Esophagus muscularis mucosa (tissue), 4 donors: ENCODE results near the gene GPT2. TPM values are rescaled to one million over a fixed set of nuclear protein-coding genes. Genes with fewer than 3 reads are reported as not detected.
"Not testable (repeated sequence)": the region's sequence is repeated elsewhere in the genome, so short reads cannot be mapped to it uniquely, and the experiment has no call there.

Source experiments
- DNase-seq: peaks from one replicate; pipeline ENCODE4 v3.0.0-alpha.2; 2017; ENCODE audit errors: extremely low spot score
- H3K27ac ChIP-seq, 4 donors: fragments of 200-600 bp; sonication (generic); replicated peaks in 1 of 4; 1 replicate in 3 of 4; 2 replicates in 1 of 4; pipeline ENCODE4 v1.5.1; 2016 to 2019; ENCODE audit warnings: mild to moderate bottlenecking in 1 of 4
- H3K27me3 ChIP-seq, 4 donors: fragments of 200-600 bp; sonication (generic); one replicate each; pipeline versions ENCODE4 v1.5.1 to v1.6.0; 2016 to 2019
- H3K36me3 ChIP-seq, 4 donors: fragments of 200-600 bp; sonication (generic); one replicate each; pipeline ENCODE4 v1.5.1; 2016 to 2019
- H3K4me1 ChIP-seq, 4 donors: fragments of 200-600 bp; sonication (generic); one replicate each; pipeline ENCODE4 v1.5.1; 2016 to 2019
- H3K4me3 ChIP-seq, 4 donors: fragments of 200-600 bp; sonication (generic); 1 replicate in 2 of 4; 2 replicates in 2 of 4; pipeline ENCODE4 v1.5.1; 2016 to 2019; ENCODE audit warnings: mild to moderate bottlenecking in 4 of 4, moderate library complexity in 1 of 4
- H3K9me3 ChIP-seq, 4 donors: fragments of 200-600 bp; sonication (generic); 1 replicate in 3 of 4; 2 replicates in 1 of 4; pipeline ENCODE4 v1.5.1; 2016 to 2019
- EP300 ChIP-seq: sonication (generic); formaldehyde crosslinking; IDR thresholded peaks from one replicate; pipeline ENCODE4 v1.6.1; 2017; ENCODE audit warnings: antibody characterized with exemption
- POLR2A ChIP-seq: fragments of 450-650 bp; IDR thresholded peaks from one replicate; pipeline ENCODE4 v1.6.1; 2017; ENCODE audit warnings: antibody characterized with exemption, moderate library complexity, mild to moderate bottlenecking, low read depth
- POLR2AphosphoS5 ChIP-seq, 2 donors: sonication (generic); formaldehyde crosslinking; IDR thresholded peaks; one replicate each; pipeline ENCODE4 v1.6.1; 2017; ENCODE audit warnings: antibody characterized with exemption in 2 of 2
- WGBS: methylation state at CpG from one replicate; pipeline ENCODE4 v1.1.5; 2018; 5-methylcytosine and 5-hydroxymethylcytosine counted together
- intact Hi-C: fragments of 100-400 bp; cut with DNase I; formaldehyde crosslinking; loops from one replicate; pipeline ENCODE4 v1.15.1; 2023
- total RNA-seq, 4 donors: library from RNA; depleted of rRNA; stranded (reverse); fragments of >200 nt; gene quantifications; one replicate each; pipeline versions ENCODE4 v1.1.0 to v1.2.1, GENCODE V29; 2016
- TF ChIP-seq, protein P1 (sequence below), 3 experiments: fragments of 200-600 bp in 2 of 3; fragments of 450-650 bp in 1 of 3; sonication (generic) in 2 of 3; IDR thresholded peaks; one replicate each; pipeline ENCODE4 v1.5.1; 2017 to 2019; ENCODE audit warnings: antibody characterized with exemption in 3 of 3, mild to moderate bottlenecking in 2 of 3, moderate library complexity in 1 of 3

GPT2 gene
- total RNA-seq, 4 donors from 2014 or later: 2.5 to 5.7 (median 3.6) TPM

- intact Hi-C loops: no loop called here
These were observed 53.4 kb downstream of the GPT2 start for GRCh38 chr16:46937536-46937935.

GRCh38 chr16:46944713-46945112 is 60.6 kb downstream of the GPT2 start:
- intact Hi-C loops: loop anchor here (5.0 kb wide), 1 partner anchor 1213 kb away; the partner anchor contains the start of gene ABCC12
- H3K36me3 ChIP-seq, H3K27me3 ChIP-seq, DNase-seq, H3K27ac ChIP-seq, H3K9me3 ChIP-seq, H3K4me1 ChIP-seq, H3K4me3 ChIP-seq: not testable (repeated sequence)
- 89% methylated on average over 8 of the region's 8 CpGs for whole genome bisulfite sequencing

More at GRCh38 chr16:46937536-46937935, 53.4 kb downstream of the GPT2 start:
- Histone ChIP-seq H3K9me3 (no peaks in the 10 kb centered on the region), H3K27ac (no peak overlapping the region), H3K4me1 (no peaks in the 10 kb centered on the region), H3K4me3 (no peak overlapping the region), H3K36me3 (no peaks in the 10 kb centered on the region), H3K27me3 (no peaks in the 10 kb centered on the region)
- TF ChIP-seq POLR2A (no peak), EP300 (no peak), POLR2AphosphoS5 (IDR thresholded peaks at IDR 0.05) (no peak)
- TF ChIP-seq, protein P1, sequence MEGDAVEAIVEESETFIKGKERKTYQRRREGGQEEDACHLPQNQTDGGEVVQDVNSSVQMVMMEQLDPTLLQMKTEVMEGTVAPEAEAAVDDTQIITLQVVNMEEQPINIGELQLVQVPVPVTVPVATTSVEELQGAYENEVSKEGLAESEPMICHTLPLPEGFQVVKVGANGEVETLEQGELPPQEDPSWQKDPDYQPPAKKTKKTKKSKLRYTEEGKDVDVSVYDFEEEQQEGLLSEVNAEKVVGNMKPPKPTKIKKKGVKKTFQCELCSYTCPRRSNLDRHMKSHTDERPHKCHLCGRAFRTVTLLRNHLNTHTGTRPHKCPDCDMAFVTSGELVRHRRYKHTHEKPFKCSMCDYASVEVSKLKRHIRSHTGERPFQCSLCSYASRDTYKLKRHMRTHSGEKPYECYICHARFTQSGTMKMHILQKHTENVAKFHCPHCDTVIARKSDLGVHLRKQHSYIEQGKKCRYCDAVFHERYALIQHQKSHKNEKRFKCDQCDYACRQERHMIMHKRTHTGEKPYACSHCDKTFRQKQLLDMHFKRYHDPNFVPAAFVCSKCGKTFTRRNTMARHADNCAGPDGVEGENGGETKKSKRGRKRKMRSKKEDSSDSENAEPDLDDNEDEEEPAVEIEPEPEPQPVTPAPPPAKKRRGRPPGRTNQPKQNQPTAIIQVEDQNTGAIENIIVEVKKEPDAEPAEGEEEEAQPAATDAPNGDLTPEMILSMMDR (IDR thresholded peaks at IDR 0.05): no peak
- DNase-seq: no peak

- intact Hi-C loops: loop anchor here (5.0 kb wide), 1 partner anchor 1209 kb away; the partner anchor contains the start of gene ABCC12
- no peak for DNase-seq
- TF ChIP-seq POLR2AphosphoS5 (IDR thresholded peaks at IDR 0.05): no peak
- TF ChIP-seq, protein P1 (IDR thresholded peaks at IDR 0.05): peak; percentile 19 to 40 (median 26)
- 94% methylated on average over 7 of the region's 7 CpGs for WGBS
- Histone ChIP-seq H3K4me1 (no peaks in the 10 kb centered on the region), H3K4me3 (no peak overlapping the region), H3K27me3 (no peaks in the 10 kb centered on the region), H3K27ac (no peak overlapping the region), H3K9me3 (no peaks in the 10 kb centered on the region), H3K36me3 (no peaks in the 10 kb centered on the region)
These were observed 63.9 kb downstream of the GPT2 start for GRCh38 chr16:46947900-46948547.

GRCh38 chr16:46948548-46949166 is 64.5 kb downstream of the GPT2 start:
- no peaks in the 10 kb centered on the region for H3K4me1 ChIP-seq
- no peak overlapping the region for H3K4me3 ChIP-seq
- DNase-seq: no peak
- H3K27me3 ChIP-seq: no peaks in the 10 kb centered on the region
- TF ChIP-seq, protein P1 (IDR thresholded peaks at IDR 0.05): no peak
- TF ChIP-seq EP300: no peak
- TF ChIP-seq POLR2A: no peak
- TF ChIP-seq POLR2AphosphoS5 (IDR thresholded peaks at IDR 0.05): no peak
- no peaks in the 10 kb centered on the region for H3K36me3 ChIP-seq
- 93% methylated on average over 4 of the region's 4 CpGs for WGBS
- H3K27ac ChIP-seq: no peak overlapping the region
- no peaks in the 10 kb centered on the region for H3K9me3 ChIP-seq
- intact Hi-C loops: loop anchor here (5.0 kb wide), 1 partner anchor 1209 kb away; the partner anchor contains the start of gene ABCC12

DNA sequence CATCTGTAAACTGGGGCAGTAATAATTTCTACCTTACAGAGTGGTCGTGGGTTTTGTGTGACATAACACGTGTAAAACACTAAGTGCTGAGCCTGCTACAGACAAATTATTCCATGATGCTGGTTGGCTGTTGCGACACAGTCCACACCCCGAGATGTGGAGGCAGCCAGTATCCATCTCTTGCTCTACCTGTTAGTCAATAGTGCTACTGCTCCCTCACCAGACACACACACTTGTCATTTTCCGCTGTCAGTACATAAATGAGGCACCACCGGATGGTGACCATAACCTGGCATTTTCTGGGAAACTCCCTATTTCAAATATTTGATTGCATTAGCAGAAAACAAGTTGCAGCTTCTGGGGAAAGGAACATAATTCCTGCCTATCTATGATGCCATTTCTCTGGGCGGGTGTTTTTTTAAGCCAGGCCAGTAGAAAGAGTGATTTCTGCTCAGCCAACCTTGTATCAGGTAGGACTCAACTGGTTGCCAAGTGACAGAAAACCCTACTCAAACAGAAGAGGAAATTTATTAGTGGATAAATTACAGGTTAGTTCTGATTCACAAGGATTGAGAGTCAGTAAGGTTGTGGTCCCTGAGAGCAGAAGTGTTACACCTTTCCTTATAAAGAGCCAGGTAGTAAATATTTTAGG is 65.2 kb downstream of the GPT2 start:
- no peaks in the 10 kb centered on the region for H3K27me3 ChIP-seq
- no peaks in the 10 kb centered on the region for H3K4me1 ChIP-seq
- H3K36me3 ChIP-seq: peaks cover 0 to 3% (median 3%) of the 10 kb centered on the region in 4 donors
- intact Hi-C loops: loop anchor here (5.0 kb wide), 1 partner anchor 1208 kb away; the partner anchor contains the start of gene ABCC12
- no peak overlapping the region for H3K27ac ChIP-seq
- no peak for TF ChIP-seq POLR2A
- no peak for TF ChIP-seq EP300
- TF ChIP-seq, protein P1 (IDR thresholded peaks at IDR 0.05): no peak
- no peak for TF ChIP-seq POLR2AphosphoS5 (IDR thresholded peaks at IDR 0.05)
- no peak overlapping the region for H3K4me3 ChIP-seq
- H3K9me3 ChIP-seq: no peaks in the 10 kb centered on the region
- no peak for DNase-seq
- WGBS: 85% methylated on average over 7 of the region's 7 CpGs
